Erythroblast (primary cell): ENCODE results near the gene CLIC1.

Experiments
- DNase-seq, 2 experiments: peaks; one replicate each; lab custom pipeline; 2025; lab: John Stamatoyannopoulos, UW
- GATA1 ChIP-seq: IDR thresholded peaks from 2 replicates; pipeline ENCODE4 v1.6.1; 2011; ENCODE audit warnings: low read depth, mild to moderate bottlenecking, control low read depth, low read length, moderate library complexity
- POLR2A ChIP-seq: IDR thresholded peaks from 2 replicates; pipeline ENCODE4 v1.6.1; 2011; ENCODE audit warnings: mild to moderate bottlenecking, low read length

The CLIC1 gene

GRCh38 chr6:31727717-31728671, 8.3 kb downstream of the CLIC1 start:
- TF ChIP-seq GATA1 (no peak), POLR2A (no peak)
- no peak for DNase-seq

- DNase-seq: peak; percentile 39 to 68
- TF ChIP-seq POLR2A: peak; percentile 30
- no peak for TF ChIP-seq GATA1
These were observed 9.2 kb downstream of the CLIC1 start for GRCh38 chr6:31727034-31727716.

DNA sequence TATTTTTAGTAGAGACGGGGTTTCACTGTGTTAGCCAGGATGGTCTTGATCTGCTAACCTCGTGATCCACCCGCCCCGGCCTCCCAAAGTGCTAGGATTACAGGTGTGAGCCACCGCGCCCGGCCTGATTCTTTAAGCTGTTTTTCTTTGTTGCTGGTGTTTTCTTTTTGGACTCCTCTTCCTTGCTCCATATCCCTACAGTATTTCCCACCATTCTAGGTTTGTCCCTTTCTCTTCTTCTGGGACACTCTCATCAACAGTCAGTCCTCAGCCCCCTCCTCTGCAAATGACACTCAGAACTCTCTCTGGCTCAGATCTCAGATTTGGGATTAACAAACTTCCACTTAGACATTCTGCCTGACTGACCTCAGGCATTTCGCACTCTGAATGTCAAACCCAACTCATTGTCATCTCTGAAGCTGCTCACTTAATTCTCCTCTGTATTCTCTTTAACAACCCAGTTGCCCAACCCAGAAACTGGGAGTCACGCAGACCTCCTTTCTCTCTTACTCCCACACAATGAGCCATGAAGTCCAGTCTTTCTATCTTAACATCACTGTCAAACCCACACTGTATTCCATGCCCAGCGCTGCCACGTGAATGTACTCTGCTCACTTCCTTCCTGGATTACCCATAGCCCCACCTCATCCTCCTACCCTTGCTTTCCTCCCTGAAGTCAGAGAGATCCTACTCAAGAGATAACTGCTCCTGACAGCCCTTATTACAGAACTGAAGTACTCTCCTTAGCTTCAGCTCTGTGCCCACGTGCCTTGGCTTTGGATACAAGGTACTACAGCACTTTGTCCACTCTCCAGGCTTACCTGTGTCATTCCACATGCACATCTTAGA, 10.6 kb downstream of the CLIC1 start:
- peak in 1 of 2 experiments; percentile 34 for DNase-seq
- TF ChIP-seq GATA1: no peak
- TF ChIP-seq POLR2A: no peak

GRCh38 chr6:31723980-31724691, 12.2 kb downstream of the CLIC1 start:
- no peak for DNase-seq
- no peak for TF ChIP-seq GATA1
- no peak for TF ChIP-seq POLR2A

- TF ChIP-seq POLR2A (no peak), GATA1 (no peak)
- DNase-seq: no peak
These were observed 12.9 kb downstream of the CLIC1 start, which contains the start of gene MPIG6B for GRCh38 chr6:31723245-31723979. MPIG6B (plus strand) TSS chr6:31723373; CDS start chr6:31723384, 11 bp downstream.

- no peak for TF ChIP-seq GATA1
- DNase-seq: no peak
These were observed 14.2 kb downstream of the CLIC1 start for GRCh38 chr6:31722173-31722572.

GRCh38 chr6:31721351-31722020, 14.8 kb downstream of the CLIC1 start, which contains the start of gene LY6G6C:
LY6G6C (minus strand) TSS chr6:31721746; CDS start chr6:31721679, 67 bp downstream.
- DNase-seq: no peak
- TF ChIP-seq GATA1 (no peak), POLR2A (no peak)

DNA sequence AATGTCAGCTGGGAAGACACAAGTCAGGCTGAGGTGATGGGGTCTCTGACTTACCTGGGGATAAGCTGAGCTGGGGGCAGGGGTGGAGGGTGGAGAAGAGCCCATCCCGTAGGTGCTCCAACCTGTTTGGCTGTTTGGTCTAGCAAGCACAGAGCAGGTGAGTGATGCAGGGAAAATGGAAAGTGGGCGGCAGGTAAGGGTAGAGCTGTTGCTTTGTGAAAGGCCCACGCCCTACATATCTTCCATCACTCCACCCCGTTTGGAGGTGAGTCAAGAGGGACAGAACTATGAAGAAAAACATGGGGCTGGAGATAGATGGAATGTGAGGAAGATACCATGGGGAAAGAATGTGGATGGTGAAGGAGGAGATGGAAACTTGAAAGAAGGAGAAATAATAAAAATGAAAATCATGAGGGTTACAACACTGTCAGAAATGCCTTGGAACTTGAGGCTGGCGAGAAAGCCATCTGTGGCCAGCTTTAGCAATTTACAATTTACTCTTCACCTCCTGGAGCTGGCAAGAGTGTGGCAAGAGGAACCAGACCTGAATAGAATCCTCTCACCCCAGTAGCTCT, 16.0 kb downstream of the CLIC1 start:
- TF ChIP-seq POLR2A: no peak
- TF ChIP-seq GATA1: no peak
- DNase-seq: no peak

DNA sequence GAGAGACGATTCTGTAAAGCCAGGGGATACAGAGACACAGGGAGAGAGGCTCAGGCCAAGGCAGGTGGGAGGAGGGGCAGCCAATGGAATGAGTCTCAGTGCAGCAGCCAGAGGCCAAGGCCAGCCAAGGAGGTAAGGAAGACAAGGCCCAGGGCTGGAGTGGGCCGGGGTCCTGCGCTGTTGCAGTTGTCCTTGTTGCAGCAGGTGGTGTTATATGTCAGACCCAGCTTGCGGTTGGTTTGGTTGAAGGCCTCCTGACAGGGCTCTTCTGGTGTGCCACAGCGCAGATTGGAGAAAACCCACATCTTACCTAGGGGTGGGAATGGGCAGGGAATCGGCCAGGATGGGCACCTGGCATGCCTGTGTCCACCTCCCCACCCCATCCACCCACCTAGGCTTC, 17.3 kb downstream of the CLIC1 start:
- no peak for DNase-seq
- no peak for TF ChIP-seq POLR2A
- no peak for TF ChIP-seq GATA1

GRCh38 chr6:31718265-31718664, 18.1 kb downstream of the CLIC1 start:
- no peak for DNase-seq
- TF ChIP-seq POLR2A: no peak
- no peak for TF ChIP-seq GATA1

DNA sequence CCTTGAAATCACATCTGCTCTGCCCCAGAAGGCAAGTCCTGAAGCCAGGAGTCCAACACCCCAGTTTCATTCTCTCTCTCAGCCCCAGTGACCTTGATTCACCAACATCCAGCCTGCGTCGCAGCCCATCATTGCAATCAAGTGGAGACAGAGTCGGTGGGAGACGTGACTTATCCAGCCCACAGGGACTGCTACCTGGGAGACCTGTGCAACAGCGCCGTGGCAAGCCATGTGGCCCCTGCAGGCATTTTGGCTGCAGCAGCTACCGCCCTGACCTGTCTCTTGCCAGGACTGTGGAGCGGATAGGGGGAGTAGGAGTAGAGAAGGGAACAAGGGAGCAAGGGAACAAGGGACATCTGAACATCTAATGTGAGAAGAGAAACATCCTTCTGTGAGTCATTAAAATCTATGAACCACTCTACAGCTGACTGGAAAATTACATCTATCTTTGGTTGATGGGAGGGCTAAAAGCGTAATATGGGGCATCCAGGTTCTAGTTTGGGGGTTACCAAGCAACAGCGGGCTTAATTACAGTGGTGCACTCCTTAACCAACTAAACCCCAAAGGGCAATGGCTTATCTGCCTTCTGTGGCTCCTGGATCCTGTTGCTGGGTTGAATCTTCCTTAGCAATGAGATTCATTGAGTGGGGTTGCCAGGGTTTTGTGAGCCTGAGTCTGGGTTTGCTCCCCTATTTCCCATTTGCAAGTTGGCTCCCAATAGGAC, 18.7 kb downstream of the CLIC1 start:
- TF ChIP-seq POLR2A: no peak
- no peak for TF ChIP-seq GATA1
- DNase-seq: no peak
